Middle frontal gyrus (tissue), 1 donor: ENCODE results near the gene BBX.
A peak's percentile ranks its signal among the peaks of the same experiment; 100 is the strongest.

ENCODE experiments used
- DNase-seq: peaks from one replicate; pipeline ENCODE4 v3.0.0-alpha.2; 2015; ENCODE audit warnings: low spot score; ENCODE audit errors: extremely low spot score

The BBX gene

DNA sequence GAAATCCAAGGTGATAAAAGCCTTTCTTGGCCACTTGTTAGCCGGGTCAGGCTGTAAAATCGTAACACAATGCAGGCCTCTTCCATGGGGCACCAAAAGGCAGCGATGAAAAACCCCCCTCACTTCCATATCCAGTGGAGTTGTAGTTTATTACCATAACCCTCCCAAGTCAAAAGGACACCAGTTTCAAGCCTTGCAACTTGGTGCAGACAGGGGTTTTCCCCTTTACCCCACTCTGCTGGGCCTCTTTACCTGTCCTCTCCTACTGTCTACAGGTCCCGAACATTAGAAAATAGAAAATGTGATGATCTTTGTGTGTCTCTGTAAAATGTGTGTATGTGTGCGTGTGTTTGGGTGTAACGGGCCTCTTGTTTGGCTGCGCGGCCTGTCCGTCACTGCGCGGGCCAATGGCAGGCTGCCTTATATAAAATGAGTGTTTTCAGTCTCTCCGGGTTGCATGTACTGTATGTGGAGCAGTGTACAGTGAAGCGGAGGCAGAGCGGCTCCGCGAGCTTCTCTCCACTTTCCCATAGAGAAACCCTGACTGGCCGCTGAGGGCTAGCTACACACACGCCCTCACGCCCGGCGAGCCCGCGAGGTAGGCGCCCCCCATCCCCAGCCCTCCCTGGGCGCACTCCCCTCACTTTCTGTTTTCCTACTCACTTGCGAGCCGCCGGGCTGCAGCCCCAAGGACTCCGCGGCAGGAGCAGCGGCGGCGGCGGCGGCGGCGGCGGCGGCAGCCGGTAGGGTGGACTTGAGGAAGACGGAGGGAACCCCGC lies at the start of gene BBX:
TSS of gene BBX (plus strand) at position 453 of the 779 bp plus-strand sequence. CDS start 187,499 bp downstream, outside the sequence.
- DNase-seq: peak; percentile 88

DNA sequence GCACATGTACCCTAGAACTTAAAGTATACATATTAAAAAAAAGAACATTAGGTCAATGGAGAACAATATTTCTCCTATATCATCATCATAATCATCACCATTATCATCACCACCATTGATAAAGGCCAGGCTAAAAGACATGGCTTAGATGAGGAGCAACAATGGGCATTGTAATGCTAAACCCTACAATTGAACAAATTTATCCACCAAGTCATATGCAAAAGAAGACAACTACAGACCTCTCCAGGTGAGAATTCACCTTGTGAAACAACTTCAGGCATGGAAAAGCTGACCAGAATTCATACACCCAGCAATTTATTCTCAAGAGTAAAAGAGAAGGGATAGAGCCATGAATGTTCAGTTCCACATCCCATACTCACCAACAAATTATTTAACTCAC lies 46.3 kb upstream of the BBX start:
- DNase-seq: no peak

DNA sequence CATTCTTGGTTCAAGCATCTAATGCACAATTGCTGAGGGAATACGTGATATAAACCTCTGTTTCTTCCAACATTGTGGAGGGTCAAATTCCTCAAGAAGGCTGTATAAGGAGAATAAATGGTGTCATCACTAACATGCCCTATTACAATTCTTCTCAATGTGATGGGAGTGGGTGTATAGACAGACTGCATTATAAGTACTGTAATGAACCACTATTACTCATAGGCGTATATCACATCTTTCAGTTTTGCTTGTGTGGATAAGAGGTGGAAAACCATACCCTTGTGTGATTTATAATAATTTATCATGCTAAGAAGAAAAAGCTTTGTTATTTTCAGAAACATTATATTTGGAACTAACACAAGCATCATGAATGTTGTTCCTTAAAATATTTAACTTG lies 35.3 kb upstream of the BBX start:
- DNase-seq: no peak

DNA sequence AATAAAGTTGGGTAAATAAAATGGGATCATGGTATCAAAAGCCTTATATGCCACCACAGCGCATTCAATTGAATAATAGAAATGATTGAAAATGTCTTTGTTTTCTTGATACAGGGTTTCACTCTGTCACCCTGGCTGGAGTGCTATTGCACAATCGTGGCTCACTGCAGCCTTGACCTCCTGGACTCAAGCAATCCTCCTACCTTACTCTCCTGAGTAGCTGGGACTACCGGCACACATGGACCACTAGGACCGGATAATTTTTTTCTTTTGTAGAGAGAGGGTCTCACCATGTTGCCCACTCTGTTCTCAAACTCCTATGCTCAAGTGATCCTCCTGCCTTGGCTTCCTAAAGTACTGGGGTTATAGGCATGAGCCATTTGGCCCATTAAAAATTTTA lies 33.8 kb upstream of the BBX start:
- no peak for DNase-seq

DNA sequence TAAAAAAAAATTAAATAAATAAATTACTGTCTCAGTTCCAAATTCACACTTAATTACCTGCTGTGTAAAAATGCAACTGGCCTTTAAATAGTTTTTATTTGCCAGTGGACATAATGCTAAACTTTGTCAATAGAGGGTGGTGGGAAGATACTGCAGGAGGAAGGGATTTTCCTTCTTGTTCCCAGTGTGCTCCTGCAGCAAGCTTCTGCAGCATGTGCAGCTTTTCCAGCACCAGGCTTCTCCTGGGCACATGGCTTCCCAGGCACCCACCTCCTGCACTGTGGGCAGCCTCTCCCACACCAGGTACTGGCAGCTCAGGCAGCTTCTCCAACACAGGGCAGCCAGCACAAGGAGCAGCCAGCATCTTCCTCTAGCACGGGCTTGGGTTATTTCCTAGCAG lies 29.6 kb upstream of the BBX start:
- DNase-seq: no peak

DNA sequence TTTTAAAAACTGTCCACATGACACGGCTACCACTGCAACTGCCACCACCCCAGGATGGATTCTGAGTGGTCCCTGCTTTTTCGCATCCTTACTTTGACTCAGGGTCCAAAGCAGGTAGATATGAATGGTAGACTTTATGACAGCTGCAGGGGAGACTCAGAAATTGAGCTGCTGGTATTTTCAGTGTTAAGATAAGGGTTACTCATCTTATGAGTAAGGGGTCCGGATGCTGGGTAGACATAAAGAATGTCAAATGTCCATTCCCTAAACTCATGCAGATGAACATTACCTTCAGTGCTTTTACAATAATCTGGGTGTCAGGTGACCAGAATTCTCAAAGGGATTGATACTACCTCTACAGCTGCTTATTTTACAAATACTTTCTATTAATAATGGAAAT lies 25.9 kb upstream of the BBX start:
- no peak for DNase-seq

DNA sequence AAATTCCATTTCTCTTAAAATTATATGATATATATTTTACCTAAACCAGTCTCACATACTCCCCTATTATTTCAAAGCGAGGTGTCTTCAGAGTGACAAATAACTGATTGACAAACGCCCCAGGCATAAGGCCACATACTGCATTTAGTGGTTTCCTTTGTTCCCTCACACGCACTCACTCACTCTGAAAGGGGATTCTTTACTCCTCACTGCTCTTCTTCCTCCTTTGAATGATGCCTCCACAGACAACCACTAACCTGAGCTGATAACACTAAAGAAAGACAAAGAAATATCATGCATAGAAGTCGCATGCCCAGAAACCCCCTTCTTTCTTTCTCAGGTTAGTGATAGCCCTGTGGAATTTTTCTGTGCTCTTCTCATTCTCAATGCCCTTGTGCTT lies 24.1 kb upstream of the BBX start:
- no peak for DNase-seq

DNA sequence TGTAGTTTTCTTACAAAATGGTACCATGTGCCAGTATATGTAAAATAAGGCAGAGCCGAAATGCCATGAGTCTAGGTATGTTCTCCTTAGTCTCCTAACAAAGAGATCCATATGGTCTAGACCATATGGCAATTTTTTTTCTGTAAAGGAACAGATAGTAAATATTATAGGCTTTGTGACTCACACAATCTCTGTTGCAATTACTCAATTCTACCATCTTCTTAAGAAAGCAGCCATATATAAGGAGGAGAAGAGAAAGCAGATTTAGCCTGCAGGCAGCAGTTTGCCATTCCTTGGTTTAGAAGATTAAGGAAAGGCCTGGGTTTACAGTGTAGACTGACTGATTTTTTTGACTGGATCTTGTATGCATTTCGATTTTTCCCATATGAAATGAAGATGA lies 16.3 kb upstream of the BBX start:
- no peak for DNase-seq

DNA sequence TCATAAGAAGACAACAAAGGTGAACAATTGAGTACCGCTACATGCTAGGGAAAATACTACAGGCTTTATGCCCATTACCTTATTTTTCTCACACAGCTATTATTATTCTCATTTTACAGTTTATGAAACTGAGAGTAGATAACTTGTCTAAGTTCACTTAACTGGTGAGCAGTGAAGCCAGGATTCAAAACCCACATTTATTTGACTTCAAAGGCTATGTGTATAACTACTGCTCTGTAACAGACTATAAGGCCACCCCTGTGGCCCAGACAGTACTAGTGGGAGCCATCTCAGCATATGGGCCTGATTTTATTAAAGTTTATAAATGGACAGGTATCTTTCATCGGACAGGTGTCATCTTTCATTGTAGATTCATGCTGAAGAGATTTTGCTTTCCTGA lies 14.4 kb upstream of the BBX start:
- DNase-seq: no peak

DNA sequence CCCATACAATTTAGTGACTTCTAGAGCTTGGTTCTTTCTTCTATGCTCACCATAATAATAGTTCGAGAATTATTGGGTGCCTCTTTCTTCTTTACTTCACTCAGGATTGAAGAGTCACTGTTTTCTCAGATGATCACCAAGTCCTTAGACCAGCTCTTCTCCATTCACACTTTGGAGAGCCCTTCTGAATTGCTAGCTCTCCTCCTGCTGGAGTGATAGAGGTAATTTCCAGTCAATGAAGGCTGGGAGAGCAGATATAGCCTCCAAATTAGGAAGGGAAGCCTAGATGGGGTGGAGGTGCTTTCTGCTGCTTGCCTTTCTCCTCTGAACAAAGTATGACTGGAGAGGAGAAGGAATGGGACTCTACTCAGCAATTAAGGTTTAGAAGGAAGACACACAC lies 10.7 kb upstream of the BBX start:
- DNase-seq: no peak

DNA sequence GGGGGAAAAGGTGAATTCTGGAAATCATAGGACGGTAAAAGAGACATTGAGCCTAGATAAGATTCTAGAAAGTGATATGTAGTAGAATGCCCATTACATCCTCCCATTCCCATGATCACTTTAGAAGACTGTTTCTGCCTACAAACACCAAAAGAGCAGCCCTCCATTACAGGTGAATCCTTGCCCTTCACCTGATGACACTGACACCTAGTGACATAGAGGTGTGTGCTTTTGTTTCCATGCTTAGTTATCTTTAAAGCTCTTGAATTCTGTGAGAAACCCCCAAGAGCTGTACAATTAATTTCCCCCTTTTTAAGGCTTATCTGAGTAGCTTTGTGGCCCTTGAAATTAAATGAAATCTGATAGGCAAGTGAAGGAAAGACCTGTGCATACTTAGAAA lies 8.3 kb upstream of the BBX start:
- no peak for DNase-seq

DNA sequence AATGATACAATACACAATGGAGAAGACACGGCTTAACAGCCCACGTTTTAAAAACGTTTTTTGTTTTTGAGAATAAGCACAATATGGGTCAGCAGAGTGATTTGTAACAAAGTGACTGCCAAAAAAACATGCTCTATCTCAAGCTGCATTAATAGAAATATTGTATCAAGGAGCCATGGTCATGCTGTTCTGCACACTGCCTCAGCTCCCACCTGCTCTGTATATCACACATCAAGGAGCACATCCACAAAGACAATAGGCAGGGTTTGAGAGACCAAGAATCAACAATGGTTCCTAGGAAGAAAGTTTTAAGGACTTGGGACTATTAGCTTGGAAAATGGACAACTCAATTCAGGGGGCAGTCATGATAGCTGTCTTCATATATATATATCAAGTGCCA lies 6.3 kb upstream of the BBX start:
- DNase-seq: no peak

DNA sequence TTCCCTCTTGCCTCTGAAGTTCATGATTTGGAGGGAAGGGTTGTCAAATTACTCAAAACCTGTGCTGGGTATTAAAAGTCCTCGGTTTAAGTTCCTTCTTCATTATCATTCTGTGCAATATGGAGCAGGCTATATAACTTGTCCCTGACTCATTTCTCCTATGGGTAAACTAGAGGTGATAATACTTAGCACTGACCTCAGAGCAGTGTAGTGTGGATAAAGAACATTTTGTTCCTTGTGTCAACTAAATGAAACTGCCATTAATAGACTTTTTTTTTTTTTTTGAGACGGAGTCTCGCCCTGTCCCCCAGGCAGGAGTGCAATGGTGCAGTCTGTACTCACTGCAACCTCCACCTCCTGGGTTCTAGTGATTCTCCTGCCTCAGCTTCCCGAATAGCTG lies 2.2 kb upstream of the BBX start:
- no peak for DNase-seq

DNA sequence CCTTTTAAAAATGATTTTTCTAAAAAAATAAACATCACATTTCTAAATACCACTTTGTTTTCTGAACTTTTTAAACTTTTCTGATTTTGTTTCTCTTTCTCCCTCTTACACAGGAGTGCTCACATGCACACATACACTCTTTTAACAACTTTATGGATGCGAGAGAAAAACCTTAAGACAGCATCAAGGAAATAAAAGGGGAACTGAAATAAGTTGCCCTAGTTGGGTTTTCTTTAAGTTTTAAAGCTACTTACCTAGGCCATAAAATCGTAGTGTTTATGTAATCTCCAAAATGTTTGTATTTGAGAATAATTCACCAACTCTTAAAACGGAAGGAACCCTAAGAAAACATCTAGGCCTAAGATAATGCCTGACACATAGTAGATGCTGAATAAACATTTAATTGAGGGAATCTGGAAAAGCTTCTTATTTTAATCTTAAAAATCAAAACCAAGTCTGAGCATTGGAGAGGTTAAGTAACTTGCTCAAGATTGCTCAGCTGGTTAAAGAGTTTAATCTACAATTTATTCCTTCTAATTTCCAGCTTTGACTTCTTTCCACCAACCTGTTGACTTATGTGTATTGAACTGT lies 1.2 kb upstream of the BBX start:
- DNase-seq: no peak

DNA sequence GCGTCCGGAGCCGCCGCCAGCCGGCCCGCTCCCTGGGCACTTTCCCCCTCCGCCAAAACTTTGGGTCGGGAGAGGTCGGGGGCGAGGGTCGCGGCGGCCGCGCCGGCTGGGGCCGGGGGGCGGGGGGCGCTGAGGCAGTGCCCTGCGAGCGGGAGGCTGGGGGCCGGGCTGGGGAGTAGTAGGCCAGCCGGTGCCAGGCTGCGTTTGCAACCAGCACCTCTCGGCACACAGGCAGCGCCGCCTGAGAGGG lies 452 bp downstream of the BBX start:
- DNase-seq: no peak

DNA sequence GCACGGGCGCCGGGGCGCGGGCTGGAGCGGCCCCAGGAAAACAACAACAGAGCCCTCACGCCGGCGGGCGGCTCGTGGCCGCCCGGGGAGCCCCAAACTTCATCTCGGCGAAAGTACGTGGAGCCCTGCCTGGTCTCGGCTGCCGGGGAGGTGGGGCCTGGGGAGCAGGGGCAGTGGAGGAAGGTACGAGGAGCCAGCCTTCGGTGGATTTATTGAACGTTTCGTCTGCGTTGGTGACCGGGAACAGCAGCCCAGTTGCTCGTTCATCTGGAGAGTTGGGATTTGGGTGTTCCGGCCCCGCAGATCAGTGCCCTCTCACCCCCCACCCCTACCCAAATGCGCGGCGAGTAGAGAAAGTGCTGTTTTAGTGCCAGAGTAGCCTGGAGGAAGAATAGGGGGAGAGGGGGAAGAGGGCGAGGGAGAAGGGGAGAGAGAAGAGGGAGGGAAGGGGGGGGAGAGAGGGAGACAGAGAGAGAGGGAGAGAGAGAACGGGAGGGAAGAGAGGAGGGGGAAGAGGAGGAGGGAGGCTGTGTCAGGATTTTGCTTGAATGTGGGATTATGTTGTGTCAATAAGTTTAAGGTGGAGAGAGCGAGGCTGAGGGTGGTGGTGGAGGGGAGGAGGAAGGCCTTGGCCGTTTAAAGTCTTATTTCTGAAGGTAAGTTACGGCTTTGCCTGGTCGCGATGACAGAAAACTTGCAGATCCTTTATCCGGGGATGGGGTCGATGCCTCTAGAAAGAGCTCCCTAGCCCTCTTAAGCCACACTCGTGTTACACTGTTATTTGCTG lies 970 bp downstream of the BBX start:
- DNase-seq: no peak

DNA sequence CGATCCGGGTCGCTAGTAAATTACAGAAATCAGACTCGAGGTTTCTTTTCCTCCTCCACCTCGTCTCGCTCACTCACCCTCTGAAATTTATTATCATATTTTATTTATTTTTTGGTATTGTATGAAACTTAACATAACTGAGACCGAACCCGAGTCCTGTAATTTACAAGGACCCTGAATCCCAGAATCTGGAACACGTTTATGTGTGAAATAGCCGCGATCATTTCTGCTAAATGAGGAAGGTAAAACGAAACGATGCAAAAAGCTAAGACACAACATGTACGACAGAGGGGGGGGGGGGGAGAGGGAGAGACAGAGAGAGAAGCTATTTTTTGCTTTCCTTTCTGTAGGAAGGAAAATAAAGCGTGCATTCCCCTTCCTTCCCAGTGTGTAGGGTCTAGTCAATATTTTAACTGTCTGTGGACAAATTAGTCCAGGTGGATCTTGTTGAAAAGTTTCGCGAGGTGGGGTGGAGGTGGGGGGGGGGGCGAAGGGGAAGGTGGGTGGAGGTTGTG lies 1.6 kb downstream of the BBX start:
- DNase-seq: no peak

DNA sequence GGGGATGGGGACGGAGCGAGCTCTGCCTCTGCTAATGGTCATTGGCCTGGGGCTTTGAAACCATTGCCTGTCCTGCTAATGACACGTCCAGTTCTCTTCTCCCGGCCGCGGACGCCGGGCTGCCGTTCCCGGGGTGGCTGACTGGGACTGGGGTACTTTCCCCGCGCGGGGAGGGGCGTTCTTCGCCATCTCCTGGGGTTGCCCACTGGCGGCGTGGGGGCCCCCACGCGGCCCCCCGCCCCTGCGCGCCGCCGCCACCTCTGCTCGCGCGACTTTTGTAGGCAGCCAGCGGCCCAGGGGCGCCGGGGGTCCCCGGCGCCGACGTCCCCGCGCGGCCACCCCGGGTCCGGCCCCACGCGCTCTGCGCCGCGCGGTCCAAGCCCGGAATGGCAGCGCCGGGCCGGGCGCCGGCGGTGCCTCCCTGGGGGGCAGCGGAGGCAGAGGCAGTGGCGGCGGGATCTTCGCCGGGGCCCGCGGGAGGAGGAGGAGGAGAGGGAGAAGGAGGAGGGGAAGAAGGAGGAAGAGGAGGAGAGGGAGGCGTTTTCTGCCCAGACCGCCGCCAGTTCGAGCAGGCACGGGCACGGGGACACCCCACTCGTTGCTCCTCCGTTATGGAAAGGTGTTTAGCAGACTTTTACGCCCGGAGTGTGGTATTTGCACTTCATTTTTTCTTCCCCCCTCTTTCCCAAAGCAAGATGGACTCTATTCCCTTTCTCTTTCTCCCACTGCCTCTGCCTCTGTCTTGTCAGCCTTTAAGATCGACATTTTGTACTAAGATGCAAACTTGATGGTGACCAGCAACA lies 2.3 kb downstream of the BBX start:
- no peak for DNase-seq

DNA sequence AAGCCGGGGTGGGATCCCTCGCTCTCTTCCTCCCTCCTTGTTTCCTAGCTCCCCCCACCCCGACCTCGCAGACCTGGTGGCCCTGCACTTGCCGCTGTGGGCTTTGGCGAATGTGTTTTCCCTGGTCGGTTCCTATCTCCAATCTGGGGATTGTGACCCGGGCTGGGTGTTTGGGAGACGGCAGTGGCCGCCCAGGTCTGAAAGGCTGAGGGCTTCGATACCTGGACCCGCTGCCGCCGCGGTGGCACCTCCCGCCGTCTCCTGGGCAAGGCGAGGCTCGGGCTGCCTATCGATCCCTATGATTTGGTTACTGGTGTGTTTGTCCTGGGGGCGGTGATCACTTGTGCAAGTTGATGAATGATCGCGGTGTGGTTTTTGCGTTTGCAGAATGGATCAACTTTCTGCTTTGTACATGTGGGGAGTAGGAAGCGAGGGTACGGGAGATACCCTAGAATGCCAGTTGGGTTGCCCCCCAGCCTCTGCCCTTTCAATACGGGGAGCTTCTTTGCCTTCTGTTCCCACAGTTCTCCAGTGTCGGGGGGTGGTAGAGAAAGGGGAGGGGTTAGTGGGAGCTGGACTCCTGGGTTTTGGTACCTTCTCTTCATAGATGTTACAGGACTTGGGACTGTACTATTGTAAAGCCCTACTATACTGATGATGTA lies 3.0 kb downstream of the BBX start:
- DNase-seq: no peak

DNA sequence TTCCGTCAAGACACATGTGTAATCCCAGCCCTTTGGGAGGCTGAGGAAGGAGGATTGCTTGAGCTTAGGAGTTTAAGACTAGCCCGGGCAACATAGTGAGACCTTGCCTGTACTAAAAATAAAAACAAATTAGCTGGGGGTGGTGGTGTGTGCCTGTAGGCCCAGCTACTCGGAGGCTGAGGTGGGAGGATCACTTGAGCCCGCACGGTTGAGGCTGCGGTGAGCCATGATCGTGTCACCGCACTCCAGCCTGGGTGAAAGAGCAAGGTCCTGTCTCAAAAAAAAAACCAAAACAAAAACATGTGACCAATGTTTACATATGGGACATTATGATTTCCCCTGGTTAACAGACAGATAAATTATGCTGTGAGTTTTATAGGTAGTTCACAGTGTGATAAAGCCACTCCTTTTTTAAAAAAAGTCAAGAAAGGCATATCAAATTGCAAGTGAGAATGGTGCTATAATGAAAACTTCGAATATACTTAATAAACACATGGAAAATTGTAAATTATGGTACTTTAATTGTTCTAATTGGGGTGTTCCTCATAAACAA lies 9.2 kb downstream of the BBX start:
- no peak for DNase-seq

DNA sequence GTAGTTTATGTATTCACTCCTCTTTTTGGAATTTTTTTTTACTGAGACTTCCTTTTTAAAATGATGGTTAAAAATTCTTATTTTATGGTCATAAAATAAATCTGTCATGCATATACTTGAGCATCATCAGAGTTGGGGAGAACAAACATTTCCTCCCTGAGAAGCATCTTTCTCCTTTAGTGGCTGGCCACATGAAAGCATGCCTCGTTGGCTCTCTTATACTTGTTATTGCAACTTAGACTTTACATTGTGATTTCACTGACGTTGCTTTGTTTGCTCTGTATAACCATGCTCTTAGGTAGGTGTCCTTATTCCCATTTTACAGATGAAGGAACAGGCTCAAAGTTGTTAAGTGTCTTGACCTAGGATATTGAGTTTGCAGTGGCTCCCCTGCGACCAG lies 18.1 kb downstream of the BBX start:
- no peak for DNase-seq
